Endometrial microvascular endothelial cells (primary cell): ENCODE measurements around the gene COL15A1. TPM values are rescaled to one million over a fixed set of nuclear protein-coding genes. Genes with fewer than 3 reads are reported as not detected.

Experiments
- in situ Hi-C: cut with HindIII; loops from 2 replicates; pipeline ENCODE4 v1.10.0; 2017; ENCODE audit warnings: low sequenced_read_pairs, low pct_unique_long_range_greater_than_20kb; ENCODE audit errors: inconsistent ontology term
- total RNA-seq: library from RNA; depleted of rRNA; stranded (reverse); fragments of >200 nt; gene quantifications from one replicate; pipeline ENCODE4 v1.2.3, GENCODE V29; 2015; ENCODE audit errors: inconsistent ontology term

Gene COL15A1
- total RNA-seq, 1 donor from 2014 or later: 0.28 TPM

DNA sequence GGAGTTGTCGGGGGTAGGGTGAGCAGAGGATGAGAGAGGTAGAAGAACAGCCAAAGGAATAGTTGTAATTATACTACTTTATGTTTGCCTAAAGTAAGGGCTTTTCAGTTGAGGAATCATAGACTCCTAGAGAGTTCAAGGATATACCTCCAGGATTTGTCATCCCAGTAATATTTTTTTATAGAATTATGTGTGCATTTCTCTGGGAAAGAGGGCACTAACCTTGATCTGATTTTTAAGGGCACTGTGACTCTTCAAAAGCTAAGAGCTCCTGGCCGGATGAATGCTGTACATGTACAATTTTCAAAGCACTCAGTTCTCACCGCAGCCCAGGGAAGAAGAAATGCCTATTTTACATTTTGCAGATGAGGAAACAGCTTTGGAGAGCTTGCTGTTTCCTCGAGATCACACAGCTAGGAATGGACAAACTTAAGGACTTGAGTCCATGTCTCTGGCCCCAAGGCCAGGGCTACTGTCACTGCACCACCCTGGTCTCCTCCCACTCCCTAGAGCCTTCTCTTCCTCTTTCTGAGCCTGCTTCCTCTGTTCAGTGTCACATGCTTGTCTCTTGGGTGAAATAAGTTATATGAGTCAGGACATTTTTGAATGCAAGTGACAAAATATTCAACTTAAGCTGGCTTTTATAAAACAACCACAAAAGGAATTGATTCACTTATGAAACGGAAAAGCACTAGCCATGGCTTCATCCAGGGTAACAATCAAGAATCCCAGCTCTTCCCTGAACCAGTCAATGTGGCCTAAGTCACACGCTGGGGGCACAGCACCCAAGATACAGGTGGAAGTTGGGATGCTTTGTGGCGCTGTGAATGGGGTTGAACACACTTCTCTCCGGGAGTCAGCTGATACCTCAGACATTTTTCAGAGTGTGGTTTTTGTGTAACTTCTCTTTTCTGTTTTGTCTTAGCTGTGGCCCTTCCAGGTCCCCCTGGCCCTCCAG is 115.5 kb downstream of the COL15A1 start:
- in situ Hi-C loops: no loop called here

DNA sequence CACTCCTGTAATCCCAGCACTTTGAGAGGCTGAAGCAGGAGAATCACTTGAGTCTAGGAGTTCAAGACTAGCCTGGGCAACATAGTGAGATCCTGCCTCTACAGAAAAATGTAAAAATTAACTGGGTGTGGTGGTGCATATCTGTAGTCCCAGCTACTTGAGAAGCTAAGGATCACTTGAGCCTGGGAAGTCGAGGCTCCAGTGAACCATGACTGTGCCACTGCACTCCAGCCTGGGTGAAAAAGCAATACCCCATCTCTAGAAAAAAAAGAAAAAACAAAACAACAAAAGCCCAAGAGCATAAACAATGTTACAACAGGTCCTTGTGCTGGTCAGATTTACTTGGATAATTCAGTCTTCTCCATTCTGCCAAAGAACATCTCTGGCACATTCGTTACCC is 116.9 kb downstream of the COL15A1 start:
- in situ Hi-C loops: no loop called here

DNA sequence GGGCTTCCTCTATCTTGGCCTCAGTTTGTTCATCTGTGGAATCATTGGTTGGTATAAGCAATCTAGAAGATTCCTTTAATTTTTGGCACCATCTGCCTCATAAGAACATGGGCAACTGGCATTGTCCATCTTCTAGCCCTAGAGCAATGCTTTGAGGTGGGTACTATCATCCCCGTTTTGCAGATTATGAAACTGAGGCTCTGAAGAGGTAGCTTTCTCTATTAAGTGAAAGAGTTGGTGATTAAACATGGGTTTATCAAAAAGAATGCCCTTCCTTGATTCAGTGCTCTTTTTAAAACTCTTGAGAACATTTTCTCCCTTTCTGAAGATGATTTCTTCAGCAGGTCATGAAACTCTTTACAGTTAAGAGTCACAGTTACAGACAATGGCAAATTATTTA is 118.8 kb downstream of the COL15A1 start:
- in situ Hi-C loops: no loop called here

DNA sequence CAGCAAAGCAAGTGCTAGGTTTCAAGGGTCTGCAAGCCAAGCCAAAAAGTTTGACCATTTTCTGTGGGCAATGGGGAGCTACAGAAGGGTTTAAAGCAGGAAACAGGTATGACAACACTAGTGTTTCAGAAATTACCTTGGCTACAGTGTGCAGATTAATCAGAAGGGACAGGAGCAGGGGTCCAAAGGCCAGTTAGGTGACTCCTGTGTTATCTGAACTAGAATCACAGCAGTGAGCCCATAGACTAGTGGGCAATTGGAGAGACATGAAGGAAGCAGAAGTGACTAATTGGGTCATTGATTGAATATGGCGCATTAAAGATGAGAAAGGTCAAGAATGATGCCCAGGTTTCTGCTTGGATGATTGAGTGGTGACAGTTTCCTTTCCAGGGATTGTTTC is 119.8 kb downstream of the COL15A1 start:
- in situ Hi-C loops: no loop called here

DNA sequence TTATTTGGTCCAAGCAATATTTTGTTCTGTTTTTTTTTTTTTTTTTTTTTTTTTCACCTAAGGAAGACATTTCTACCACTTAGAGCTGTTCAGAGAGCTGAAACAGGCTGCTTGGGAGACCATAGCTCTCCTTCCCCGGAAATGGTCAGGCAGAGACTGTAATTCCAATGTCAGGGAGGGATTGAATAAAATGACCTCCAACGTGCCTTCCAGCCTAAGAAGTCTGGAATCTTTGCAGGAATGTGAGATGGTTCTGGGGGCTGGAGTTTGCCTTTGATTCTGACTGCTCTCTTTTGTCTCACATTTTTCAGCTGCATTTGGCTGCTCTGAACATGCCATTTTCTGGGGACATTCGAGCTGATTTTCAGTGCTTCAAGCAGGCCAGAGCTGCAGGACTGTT is 122.9 kb downstream of the COL15A1 start:
- in situ Hi-C loops: no loop called here

DNA sequence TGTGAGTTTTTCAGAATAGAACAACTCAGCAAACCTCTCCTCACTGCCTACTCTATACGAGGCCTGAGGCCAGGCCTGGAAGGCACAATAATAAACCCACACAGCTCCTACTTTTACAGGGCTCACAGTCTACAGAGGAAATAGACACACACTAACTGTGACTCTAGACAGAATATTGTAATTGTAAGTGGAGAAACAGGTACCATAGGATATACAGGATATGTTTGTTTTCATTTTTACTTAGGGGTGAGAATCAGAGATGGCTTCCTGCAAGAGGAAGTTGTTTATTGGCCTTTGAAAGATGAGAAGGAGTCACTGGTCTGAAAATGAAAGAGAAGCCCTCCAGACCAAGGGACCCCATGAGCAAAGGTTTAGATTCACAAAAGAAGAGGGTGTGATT is 125.4 kb downstream of the COL15A1 start:
- in situ Hi-C loops: no loop called here

DNA sequence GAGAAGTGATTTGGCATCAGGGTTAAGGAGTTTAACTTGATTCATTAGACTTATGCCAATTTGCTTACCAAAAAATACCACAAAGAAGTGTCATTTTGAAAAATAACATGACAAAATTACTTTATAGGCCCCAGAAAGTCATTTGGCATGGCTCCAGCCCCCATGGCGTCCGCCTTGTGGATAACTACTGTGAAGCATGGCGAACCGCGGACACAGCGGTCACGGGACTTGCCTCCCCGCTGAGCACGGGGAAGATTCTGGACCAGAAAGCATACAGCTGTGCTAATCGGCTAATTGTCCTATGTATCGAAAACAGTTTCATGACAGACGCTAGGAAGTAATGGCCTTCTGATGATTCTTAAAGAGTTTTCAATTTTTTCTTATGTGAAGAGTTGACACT is 125.8 kb downstream of the COL15A1 start:
- in situ Hi-C loops: no loop called here

DNA sequence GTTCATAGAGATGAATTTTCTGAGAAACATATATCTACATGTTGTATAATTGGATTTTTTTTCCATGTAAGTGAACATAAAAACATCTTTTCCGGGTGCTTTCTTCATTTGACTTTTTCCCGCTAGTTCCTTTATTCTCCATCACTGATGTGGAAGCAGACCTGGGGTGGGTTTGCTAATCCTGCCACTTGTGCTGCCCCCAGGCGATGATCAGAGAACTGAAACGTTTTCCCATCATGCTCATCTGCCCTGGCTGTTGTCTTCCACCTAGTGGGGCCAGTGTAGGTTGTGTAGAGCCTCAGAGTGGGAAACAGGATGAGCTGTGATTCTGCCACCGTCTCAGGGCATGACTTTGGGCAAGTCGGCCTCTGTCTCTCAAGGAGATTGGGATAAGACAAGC is 127.0 kb downstream of the COL15A1 start:
- in situ Hi-C loops: no loop called here

DNA sequence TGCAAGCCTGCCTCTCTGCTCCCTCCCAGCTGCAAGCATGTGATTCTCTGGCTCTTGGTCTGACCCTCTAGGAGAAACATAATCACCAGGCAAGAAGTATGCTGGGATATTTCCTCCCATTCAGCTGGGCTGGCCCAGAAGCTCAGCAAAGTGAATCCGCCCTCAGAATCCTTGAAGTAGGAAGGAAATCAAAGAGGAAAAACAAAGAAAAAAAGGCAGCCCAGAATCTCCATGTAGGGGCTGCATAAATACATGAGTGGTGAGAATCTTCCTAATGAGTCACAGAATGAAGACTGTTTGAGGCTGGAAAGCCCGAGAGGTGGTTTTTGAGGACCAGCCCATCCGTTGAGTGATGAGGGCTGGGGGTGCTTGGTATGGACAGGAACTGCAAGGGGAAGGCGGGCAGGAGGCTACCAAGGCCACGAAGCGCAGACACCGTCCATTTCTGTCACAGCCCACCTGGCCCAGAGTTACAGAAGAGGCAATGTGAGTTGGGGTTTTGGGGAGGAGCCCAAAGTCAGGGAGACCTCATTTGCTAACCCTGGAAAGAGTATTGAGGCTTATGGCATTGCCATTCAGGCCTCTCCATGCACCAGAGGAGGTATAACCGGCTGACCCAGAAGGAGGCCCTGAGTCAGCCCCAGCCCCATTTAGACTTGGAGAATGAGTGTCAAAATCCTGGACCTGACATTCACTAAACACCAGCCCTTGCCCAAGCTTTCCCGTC is 127.8 kb downstream of the COL15A1 start:
- in situ Hi-C loops: no loop called here

DNA sequence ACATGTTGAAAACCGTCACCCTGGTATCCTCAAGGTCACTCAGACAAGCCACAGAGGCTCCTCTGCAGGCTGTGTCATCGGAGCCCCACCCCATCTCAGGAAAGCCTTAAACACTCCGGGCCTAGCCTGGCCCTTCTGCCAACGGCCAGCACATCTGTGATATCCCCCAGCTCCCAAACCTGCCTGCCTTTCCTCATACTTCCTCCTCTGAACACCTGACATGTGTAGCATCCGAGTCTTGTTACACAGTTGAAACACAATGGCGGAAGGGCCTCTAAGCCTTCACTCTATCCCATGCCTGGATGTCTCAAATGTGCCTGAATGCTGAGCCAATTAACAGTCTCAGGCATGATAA is 128.3 kb downstream of the COL15A1 start:
- in situ Hi-C loops: no loop called here

DNA sequence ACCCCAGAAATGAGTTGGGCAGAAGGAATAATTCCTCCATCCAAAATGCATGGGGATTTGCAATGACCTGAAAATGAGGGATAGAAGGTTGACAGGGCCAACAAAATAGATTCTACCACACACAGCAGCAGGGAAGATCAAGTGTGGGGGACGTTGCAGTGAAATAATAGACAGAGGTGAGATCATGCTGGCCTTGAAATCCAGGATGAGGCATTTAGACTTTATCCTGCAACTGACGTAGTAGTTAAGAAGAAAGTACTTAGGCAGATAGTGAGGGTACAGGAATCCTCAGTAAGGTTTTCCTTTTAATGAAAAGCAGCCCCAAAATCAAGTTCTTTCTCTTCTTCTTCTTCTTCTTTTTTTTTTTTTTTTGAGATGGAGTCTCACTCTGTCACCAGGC is 129.6 kb downstream of the COL15A1 start:
- in situ Hi-C loops: no loop called here

DNA sequence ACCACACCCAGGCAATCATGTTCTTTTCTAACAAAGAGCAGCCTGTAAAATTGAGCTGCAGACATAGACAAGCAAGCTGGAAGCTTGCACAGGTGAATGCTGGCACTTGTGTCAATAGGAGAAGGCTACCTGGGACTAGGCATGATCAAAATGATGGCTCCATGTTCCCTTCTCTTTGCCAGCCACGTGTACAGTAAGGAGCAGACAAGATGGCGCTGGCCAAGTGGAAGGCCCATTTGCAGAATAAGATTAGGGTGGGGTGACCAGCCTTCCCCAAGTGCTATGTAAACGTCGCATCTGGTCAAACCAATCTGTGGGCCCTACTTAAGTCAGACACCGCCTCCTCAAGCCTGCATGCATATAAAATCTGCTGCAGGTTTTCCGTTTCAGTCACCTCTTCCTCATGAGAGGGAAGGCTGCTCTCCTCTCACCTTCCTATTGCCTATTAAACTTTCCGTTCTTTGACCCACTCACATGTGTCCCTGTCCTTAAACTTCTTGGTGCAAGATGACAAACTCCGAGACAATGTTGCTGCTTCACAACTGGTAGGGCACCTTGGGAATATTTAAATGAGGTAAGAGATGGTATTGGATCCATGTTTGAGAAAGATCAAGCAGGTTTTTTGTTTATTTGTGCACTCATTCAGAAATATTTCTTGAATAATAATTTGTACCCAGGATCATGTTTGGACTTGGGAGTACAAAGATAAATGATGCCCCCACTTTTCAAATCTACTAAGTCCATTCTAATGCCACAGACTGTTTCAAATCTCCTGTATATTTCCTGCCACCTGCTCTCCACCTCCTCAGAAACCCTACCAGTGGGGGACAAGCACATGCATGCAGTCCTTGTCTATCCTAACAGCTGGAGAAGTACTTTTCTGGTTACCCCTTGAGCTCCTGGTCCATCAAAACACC is 130.5 kb downstream of the COL15A1 start:
- in situ Hi-C loops: no loop called here

DNA sequence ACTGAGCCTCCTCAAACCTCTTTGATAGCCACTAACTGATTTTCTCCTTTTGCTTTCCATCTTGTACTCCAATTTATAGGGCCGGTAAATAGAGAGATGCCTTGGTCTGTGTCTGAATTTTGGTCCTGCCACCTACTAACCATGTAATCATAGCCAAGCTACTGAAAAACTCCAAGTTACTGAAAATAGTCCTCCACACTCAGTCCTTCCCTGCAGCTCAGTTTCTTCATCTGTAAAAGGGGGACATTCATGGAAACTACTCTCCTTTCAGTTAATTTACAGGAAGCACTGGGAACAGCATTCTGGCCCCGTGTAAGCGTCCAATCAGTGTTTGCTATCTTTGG is 131.2 kb downstream of the COL15A1 start:
- in situ Hi-C loops: no loop called here

DNA sequence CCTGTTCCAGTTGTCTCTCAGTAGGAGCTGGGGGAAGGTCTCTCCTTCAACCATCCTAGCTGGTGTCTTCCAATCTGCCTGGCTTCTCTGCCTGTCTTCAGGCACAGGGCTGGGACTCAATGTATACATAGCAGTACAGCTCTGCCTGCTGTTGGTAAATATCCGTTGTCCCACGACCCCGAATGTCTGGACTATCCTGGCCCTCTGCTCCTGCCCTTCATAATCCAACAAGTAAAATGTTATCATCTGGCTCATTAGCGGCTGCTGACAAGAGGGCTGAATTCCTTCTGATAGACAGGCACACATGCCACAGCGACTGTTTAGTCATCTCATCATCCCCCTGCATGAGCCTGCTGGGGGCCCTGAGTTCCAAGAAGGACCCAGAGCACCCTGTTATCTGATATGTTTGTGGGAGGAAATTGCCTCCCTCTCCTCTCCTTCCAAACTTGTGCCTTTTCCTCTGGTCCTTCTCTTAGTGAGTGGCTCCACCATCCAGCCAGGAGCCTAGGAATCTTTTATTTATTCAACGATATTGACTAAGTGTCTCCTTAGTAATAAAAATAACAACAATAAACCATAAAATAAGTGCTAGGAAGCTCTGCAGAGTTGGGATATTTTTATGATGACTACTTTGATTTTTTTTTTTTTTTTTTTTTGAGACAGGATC is 131.7 kb downstream of the COL15A1 start:
- in situ Hi-C loops: no loop called here

DNA sequence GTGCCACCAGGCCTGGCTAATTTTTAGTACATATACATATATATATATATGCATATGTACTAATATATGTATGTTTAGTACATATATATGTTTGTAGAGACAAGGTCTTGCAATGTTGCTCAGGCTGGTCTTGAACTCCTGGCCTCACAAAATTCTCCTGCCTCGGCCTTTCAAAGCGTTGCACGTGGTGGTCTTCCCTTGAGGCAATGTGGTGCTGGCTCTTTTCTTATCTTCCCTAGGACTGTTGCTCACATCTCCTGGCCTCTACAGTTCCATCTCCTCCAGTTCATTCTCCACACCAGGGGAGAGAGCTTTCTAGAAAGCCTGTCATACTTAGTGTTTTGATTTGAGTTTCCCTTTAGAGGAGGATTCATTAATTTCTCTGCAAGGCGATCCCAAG is 132.3 kb downstream of the COL15A1 start:
- in situ Hi-C loops: no loop called here

DNA sequence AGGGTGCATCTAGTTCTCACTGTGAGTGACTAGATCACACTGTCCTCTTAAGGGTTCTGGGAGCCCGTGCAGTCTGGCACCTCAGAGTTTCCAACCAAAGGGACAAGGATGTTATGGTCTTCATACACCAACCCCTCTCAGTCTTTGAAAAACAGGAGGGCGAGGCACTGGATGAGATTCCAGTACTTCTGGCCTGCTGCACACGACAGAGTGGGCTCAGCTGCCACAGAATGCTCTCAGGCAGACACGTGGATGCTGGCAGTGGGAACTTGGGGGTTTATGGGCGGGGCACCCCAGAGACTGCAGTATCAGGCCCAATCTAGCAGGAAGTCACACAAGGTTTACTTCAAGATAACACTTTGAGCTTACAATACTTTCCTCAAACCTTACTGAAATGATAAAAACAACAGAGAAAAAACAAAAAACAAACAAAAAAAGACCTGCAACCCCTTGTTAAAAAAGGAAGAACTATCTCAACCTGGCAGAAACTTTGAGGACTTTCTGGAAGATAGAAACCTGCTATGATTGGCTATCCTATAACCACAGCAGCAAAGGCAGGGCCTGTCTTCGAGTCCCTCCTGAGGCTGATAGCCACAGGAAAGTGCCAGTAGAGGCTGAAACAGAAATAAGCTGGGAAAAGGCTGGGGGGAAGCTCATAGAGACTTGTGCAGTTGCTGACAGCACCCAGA is 132.9 kb downstream of the COL15A1 start:
- in situ Hi-C loops: no loop called here

DNA sequence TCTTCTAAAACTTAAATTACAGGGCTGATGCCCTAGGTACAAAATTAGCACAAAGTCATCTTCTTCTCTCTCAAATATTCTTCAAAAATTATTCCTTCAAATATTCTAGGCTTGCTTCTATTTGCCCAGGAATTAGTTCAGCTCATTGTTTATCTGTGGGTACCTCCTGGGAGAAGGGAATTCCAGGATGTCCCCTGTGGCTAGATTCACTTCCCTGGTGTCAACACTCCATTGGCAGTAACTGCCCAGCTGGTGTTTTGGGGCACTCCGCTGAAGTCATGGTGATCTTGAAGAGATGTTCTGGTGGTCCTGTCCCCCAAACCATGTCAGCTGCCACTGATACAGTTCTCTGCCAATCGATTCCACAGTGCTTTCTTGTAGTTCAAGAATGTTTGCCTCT is 135.0 kb downstream of the COL15A1 start:
- in situ Hi-C loops: no loop called here

DNA sequence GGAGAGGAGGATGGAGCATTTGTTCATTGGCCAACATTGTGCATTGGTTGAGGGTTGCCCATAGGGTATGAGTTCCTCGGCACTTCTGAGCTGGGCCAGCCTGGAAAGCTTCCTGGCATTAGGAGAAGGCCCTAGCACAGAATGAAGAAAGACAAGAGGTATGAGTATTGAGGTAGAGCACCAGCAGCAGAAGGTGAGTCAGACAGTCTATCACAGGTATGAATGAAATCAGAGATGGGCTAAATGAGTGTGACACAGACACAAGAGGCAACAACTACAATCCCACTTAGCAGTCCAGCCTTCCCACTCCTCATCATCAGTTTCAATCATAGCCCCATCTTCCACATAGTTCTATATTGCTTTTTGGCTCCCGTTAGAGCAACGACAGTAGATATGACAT is 135.8 kb downstream of the COL15A1 start:
- in situ Hi-C loops: no loop called here
